GM19324 (cell line): Measurements from ENCODE around the gene TMEM82.

Experiments used
- ATAC-seq: cut with Tn5 transposase; IDR thresholded peaks from one replicate; pipeline ENCODE4 v1.9.1; 2021; ENCODE audit warnings: mild to moderate bottlenecking, moderate library complexity; ENCODE audit not compliant: unreplicated experiment, low FRiP score

TMEM82 gene

DNA sequence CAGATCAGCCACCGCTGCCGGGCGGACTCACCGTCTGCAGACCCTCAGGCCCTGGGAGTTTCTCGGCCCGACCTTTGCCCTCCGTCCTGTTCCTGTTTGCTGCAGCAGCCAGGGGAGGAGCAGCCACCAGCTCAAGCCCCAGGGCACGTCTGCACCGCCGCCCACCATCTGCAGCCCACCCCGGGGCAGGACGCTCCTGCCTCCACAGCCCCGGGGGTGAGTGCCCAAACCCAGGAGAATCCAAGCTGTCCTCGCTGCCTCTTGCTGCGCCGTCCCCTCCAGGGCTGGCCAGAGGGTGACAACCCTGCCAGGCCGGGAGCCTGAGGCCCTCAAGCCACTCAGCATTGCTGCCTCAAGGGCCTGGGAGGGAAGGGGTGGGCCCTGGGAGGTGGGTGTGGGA is 7.4 kb upstream of the TMEM82 start:
- no peak for ATAC-seq

DNA sequence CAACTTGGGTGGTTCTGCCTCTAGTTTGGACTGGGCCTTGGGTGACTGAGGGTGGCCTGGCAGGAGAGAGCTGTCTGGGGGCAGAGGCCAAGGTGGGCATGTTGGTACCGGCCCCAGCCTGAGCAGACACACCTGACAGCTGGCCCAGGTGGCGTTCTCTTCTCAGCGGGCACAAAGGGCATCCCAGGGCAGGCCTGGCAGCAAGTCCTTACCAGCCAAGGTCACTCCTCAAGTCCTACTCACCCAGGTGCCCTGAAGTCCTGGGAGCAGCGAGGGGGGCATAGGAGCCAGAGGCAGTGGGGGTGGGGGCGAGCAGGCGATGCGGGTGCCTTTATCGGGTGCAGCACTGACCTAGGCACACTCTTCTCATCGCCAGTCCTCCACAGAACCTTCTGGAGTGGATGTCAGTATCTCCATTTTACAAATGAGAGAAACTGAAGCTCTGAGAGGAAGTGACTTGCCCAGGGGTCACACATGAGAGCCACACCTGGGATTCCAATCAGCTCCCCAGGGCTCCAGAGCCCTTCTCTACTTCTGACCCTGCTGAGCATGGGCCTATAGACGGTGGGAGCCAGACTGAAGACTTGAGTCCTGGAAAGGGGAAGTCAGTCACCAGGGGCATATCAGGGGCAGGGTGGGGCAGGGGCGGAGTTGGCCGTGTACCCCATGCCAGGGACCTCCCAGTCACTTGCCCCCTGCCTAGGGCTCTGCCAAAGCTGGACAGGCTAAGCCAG is 6.8 kb upstream of the TMEM82 start:
- ATAC-seq = no peak

DNA sequence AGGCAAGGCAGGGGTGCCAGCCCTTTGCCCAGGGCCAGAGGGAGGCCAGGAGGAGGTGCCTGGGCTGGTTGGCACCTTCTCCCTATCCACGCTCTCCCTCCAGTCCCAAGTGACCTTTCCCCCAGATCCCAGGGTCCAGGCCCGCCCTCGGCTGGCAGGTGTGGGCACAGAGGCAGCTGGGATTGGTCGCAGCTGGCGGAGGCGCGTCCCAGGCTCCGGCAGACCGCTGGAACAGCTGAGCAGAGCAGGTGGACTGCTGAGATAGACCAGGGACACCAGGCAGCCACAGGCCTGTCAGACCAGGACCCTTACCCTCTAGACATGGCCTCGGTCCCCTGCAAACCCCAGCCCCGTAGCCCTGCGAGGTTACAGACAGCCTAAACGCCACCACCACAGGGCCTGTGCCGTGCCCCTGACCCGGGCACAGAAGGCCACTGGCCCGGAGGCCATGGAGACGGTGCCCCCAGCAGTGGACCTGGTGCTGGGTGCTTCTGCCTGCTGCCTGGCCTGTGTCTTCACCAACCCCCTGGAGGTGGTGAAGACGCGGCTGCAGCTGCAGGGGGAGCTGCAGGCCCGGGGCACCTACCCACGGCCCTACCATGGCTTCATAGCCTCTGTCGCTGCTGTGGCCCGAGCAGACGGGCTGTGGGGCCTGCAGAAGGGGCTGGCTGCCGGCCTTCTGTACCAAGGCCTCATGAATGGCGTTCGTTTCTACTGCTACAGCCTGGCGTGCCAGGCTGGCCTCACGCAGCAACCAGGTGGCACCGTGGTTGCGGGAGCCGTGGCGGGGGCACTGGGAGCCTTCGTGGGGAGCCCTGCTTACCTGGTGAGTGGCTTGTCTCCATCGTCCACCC is 6.0 kb upstream of the TMEM82 start, which contains the start of gene SLC25A34:
Gene SLC25A34 (plus strand): TSS at position 221 of the 854 bp plus-strand sequence. CDS start 228 bp downstream, at position 449.
- ATAC-seq = no peak

DNA sequence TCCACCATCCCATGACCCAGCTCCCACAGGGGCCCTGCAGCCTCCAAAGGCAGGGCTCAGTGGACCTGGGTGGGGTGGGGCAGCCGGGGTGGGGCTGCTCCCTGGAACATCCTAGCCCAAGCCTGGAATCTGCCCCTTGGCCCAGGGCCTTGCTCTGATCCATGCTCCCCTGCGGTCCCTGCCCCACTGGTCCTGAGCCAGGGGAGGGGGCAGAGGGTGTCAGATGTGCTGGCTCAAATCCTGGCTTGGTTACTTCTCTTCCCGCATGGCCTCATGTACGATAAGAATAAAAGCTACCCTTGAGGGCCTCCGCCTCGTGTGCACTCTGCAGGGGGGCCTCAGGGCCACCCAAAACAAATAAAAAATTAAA is 5.4 kb upstream of the TMEM82 start:
- ATAC-seq = no peak

DNA sequence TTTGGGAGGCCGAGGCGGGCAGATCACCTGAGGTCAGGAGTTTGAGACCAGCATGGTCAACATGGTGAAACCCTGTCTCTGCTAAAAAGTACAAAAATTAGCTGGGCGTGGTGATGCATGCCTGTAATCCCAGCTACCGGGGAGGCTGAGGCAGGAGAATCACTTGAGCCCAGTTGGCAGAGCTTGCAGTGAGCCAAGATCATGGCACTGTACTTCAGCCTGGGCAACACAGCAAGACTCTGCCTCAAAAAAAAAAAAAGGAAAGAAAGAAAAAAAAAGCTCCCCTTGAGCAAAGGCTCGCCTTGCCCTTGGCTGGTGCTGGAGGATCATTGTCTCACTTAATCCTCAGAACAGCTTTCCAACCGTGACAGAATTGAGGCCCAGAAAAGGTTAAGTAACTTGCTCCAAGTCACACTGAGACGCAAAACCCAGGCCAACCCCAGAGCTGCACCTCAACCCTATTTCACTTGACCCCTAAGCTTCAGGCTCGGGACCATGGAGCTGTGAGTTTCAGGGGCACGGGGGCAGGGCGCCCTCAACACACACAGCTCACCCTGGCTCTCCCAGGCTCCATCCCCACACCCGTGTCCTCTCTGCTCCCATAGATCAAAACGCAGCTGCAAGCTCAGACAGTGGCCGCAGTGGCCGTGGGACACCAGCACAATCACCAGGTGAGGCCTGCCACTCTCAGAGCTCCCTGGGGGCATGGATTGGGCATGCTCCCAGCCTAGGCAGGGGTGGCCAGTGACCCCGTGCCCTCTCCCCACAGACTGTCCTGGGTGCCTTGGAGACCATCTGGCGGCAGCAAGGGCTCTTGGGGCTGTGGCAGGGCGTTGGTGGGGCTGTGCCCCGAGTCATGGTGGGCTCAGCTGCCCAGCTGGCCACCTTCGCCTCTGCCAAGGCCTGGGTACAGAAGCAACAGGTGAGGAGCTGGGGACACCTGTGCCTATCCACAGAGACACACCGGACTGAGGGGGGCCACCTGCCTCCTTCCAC is 4.7 kb upstream of the TMEM82 start:
- ATAC-seq = no peak

DNA sequence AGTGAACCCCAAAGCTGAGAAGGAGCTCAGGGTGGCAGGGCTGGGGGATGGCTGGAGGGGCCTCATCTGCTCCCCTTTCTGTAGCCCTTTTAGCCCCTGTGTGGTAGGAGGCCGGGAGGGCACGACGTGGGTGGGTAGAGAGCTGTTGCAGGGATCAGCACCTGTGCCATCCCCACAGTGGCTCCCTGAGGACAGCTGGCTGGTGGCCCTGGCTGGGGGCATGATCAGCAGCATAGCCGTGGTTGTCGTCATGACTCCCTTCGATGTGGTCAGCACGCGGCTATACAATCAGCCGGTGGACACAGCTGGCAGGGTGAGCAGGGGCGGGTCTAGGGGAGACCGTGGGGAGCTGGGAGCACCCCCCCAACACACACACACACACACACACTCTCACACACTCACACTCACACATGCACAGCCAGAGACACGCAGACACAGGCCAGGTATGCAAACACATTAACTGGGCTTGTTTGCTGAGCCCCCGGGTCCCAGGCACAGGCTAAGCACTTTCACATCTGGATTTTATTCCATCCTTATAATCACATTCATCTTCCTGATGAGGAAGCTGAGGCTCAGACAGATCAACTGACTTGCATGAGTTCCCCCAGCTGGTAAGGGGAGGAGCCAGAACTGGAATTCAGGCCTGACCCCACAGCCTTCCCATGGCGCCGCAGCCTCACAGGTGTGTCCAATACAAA is 3.7 kb upstream of the TMEM82 start:
- no peak for ATAC-seq

DNA sequence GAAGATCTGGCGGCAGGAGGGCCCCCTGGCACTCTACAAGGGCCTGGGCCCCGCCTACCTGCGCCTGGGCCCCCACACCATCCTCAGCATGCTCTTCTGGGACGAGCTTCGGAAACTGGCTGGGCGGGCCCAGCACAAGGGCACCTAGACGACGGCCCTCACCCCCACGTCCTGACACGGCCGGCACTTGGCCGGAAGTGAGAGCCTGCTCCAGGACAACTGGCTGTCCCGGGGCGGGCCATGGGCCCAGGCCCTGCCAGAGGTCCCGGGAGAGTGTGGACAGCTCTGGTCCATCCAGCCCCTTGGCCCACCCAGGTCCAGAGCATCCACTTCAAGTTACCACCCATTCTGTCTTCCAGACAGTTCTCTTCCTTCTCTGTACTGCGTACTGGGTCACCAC is 3.0 kb upstream of the TMEM82 start:
- no peak for ATAC-seq

DNA sequence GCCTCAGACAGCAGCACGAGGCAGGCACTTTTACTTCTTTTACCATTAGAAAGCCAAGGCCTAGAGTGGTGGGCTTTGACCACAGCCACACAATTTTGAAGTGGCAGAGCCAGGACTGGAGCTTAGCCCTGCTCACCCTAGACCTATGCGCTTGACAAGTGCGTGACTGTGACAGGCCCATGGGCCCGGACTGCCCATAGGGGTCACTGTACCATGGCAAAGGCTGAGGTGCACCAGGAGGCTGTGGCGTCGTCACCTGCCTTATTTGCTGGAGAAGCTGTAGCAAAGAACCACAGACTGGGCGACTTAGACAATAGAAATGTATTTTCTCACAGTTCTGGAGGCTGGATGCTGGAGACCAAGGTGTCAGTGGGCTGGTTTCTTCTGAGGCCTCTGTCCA is 2.6 kb upstream of the TMEM82 start:
- no peak for ATAC-seq

DNA sequence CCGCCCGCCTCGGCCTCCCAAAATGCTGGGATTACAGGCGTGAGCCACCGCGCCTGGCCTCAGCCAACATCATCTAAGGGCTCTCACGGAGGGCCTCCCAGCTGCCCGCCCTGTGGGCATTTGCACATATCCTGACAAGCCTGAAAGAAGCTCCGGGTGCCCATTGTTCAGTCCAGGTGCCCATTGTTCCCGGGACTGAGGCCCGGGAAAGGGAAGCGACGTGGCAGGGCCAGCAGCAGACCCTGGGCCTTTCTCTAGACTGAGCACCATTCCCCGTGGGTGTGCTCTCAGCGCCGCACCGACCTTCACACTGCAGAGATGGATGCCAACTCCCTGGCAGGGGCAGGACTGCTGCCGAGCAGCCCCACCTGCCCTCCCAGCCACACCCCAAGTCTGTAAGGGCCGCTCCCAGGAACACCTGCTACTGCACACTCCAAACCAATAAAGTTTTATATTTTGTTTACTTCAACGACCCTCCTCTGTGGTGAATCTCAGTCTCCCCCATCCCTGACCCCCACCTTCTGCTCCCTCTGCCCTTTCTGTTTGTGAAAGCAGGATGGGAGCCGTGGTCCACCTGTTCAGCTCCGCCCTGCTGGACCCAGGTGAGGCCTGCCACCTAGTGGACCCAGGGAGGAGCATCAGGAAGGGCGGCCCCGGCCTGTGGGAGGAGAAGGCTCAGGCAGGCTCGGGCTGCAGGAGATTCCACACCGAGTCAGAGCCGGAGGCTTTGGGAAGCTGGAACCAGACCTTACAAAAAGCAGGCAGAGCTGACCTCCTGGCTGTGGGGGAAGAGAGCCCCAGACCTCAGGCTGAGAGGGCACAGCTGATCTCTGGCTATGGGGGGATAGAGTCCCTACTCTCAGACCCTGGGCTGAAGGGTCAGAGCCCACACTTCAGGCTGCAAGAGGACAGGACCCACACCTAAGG is 1.1 kb upstream of the TMEM82 start:
- peak; percentile 53 for ATAC-seq

DNA sequence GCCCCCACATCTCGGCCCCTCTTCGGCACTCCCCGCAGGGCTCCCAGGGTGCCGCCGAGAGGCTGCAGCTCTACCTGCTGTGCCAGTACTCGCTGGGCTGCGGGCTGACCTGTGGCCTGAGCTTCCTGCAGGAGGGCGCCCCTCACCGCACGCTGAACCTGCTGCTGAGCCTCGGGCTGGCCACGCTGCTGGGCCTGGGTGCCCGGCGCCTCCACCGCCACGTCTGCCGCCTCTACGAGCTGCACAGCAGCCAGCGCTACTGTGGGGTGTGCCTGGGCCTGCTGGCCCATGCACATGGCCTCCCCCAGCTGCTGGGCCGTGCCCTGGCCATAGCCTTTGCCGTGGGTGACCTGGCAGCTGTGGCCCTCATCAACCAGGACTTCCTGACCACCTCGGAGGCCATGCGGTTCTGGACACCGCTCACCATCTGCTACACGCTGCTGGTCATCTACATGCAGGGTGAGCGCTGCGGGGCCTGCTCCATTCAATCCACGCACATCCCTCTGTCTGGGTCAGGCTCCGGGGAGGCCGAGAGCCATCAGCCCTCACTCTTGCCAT is 1.9 kb downstream of the TMEM82 start:
- ATAC-seq = no peak

DNA sequence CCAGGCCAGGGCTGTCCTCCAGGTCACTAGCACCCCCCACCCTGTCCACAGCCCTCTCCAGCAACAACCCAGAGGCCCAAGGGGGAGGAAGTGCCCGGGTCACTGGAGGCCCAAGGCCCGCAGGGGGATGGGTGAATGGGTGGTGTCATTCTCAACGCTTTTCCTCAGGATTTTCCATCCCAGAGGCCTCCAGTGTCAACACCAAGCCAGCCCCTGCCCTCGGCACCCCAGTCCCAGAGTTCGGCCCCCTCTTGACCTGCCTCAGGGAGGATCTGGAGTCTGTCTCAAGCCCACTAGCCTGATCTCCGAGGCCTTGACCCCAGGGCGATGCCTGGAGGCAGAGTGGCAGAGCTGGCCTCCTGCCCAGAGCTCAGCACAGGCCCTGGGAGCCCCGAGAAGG is 5.1 kb downstream of the TMEM82 start:
- no peak for ATAC-seq

DNA sequence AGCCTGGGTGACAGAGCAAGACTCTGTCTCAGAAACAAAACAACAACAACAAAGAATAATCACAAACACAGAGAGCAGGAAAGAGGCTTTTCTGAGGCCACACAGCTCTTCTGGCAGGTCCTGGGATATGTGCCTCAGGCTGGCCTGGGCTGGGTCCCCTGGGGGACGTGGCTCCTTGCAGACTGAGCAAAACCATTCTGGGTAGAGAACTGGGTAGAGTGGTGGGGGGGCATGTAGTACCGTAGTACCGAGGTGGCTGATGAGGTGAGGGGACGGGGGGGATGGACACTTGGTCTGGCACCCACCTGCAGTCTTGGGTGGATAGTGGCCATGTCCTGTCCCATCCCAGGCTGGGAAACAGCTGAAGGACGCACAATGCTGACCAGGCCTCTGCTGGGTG is 6.0 kb downstream of the TMEM82 start:
- no peak for ATAC-seq

DNA sequence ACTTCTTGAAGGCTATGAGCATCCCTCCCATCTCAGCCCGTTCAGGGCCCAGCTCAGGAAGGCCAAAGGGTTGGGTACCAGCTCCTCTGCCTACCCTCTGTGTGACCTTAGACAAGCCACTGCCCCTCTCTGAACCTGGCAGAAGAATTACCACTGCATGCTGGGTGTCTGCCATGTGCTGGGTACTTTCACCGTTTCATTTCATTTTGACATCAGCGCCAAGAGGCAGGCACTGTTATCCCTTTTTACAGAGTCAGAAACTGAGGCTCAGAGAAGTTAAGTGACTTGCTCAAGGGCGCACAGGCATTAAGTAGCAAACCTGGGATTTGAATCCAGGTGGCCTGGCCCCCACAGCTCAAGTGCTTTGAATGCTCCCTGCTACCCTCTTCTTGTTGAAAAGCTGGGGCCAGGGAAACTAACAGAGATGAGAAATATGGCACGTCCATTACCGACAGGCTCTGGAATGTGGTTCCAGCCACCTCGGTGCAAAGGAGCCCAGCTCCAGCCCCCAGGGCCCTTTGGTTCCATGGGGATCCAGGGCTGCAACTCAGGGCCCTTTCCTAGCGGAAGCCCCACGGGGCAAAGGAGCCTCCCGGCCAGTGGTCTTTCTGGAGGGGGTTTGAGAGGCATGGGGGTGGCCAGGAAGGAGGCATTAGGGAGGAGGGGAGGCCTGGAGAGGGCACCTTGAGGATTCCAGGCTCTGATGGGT is 6.5 kb downstream of the TMEM82 start:
- ATAC-seq = no peak

DNA sequence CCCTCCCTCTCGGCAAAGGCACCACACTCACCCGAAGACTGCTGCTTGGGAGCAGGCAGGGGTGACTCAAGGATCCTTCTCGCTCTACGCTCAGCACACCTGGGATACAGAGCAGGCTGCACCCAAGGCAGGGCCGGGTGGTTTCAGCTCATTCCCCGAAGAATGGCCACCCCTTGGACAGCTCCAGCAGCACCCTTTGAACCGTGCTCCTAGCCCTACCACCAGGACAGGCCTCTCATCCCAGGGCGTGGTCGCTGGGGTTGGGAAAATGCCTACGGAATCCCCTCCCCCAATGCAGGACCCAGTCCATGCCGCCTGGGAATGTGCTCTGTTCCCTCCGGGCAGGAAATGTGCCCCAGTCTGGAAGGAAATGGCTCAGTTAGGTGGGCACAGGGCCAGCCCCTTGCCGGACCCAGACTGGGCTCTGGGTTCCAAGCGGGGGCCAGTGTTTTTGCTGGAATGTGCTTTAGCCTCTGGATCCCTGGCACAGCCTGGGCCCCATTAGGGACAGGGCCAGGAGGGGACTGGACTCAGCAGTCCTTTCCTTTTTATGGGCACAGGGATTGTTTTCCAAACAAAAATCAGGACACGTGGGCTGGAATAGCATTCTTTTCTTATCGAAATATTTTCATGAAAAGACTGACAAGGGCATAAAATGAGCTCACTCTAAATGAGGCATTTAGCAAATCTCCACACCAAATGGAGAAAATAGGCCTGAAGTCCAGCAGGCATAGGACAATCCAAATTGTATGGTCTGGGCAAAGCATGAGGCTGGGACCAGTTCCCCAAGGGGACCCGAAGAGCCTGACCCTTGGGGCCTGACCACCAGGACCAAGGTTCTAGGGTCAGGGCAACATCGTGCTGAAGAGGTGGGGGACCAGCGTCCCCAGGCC is 7.3 kb downstream of the TMEM82 start:
- ATAC-seq = no peak

DNA sequence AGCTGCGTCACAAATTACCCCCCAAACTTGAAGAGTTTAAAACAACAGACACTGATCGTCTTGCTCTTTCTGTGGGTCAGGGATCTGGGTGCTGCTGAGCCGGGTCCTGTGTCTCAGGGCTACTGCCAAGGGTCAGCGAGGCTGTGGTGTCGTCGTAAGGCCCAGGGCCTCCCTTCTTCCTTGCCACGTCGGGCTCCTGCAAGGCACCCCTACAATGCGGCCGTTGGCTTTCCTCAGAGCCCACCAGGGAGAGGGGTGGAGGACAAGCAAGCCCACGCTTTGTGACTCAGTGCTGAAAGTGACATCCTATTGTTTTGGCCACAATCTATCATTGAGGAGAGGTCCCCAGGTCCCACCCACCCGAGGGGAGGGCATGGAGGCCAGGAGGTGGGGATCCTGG is 8.6 kb downstream of the TMEM82 start:
- ATAC-seq = no peak

DNA sequence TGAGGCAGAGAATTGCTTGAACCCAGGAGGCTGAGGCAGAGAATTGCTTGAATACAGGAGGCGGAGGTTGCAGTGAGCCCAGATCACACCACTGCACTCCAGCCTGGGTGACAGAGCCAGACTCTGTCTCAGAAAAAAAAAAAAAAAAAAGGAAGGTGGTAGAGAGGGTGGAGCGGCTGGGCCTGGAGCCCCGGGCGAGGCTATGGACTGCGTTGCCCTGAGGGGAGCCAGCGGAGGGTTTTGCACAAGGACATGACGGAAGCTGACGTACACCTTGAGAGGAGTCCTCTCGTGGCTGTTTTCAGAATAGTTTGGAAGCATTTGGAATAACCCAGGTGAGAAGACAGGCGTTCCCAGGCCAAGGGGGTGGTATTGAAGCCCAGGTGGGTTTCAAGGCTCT is 9.4 kb downstream of the TMEM82 start:
- ATAC-seq = no peak

DNA sequence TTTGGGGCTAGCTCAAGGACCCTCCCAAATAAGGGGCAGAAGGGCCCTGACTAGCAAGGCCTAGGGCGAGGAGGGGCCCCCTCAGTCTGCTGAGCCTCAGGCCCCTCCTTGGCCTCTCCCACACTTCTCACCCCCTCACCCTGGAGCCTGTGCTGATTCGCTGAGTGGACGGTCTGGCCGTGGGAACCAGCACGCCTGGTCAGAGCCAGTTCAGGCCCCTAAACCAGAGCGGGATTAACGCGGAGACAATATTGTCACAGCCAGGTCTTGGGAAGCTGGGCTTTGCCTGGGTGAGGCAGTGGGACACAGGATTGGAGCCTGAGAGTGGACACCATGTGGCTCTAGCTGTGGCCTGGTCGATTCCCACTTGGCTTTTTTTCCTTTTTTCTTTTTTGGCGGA is 11.5 kb downstream of the TMEM82 start:
- no peak for ATAC-seq
